Cerebellar nuclear complex (tissue), 1 donor: ENCODE measurements around the gene LRRC74A.

Source experiments
- DNase-seq, 2 experiments: peaks; one replicate each; lab custom pipeline; 2025; lab: John Stamatoyannopoulos, UW

LRRC74A gene

DNA sequence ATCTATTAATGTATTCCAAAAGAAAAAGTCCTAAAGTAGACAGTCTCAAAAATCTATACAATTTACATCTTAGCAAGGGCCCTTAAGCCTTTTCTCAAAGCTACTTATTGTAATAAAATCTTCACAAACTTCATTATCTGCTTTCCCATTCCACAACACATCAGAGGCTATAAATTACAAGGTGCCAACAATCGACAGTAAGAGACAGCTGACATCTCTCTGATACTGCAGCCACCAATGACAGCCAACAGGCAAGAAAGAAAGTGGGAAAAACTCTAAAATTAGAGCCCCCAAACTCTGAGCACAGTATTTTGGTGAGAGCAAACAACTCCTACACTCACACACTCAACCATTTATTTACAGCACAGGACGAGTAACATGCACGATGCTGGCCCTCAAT lies 15.7 kb upstream of the LRRC74A start:
- DNase-seq: no peak

DNA sequence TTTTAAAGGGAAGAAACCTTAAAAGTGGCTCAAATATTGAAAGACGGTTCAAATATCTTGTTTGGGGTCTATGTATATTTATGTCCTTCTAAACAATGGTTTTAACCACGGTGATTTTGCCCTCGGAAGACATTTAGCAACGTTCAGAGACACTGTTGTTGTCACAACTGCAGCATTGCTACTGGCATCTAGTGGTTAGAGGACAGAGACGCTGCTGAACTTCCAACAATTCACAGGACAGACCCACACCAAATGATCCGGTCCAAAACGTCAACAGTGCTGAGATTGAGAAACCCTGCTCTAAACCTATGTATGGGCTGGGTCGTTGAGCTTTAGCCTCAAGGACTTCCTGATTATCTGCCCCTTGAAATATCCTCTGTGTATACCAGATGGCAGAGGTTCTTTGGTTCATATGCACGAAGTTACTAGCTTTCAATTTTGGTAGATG lies 15.2 kb upstream of the LRRC74A start:
- DNase-seq: peak in 1 of 2 experiments; percentile 24

- no peak for DNase-seq
Observed at GRCh38 chr14:76811561-76811960, 14.6 kb upstream of the LRRC74A start.

- DNase-seq: no peak
Observed at GRCh38 chr14:76812093-76812421, 14.2 kb upstream of the LRRC74A start.

DNA sequence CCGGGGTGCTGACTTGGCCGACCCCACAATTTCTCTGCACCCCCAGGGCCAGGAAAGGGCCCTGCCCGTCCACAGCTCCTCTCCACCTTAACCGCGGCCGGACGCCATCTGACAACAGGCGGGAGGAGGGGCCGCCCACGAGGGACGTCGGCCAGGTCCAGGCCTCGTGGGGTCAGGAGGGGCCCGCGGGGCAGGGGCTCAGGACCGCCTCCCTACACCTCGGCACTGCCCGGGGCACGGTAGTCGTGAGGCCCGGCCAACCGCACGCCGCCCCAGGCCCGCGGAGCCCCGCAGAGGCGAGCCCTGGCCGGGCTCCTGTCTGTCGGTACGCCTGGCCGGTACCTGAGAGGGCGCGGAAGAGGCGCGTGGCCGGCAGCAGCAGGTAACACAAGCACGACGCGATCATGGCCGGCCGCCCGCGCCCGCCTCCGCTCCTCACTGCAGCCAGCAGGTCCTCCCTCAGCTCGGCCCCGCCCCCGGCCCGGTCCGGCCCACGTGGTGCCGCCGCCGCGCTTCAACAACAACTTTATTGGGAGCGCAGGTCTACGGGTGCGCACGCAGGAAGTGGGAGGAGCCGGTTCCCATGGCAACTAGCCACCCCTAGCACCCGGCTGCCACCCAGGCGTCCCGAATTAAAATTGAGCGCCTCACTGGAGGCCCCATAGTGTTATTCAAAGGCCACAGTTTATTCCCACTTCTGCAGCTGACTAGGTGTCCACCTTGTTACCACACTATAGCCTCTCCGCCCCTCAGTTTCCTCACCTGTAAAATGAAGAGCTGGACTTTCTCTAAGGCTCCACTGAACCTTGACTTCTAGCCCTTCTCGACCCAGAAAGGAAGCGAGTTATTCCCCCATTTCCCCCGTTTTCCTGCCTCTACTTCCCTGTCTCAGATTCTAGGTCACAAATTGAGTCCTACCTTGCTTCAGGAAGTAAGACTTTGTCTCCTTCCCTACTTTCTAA lies 13.5 kb upstream of the LRRC74A start, which contains the start of gene ANGEL1:
ANGEL1 (minus strand) TSS at position 461 of the 962 bp plus-strand sequence; CDS start at position 406, 55 bp downstream.
- peak; percentile 60 to 81 for DNase-seq

- DNase-seq: no peak
Observed at GRCh38 chr14:76814726-76815645, 11.2 kb upstream of the LRRC74A start.

DNA sequence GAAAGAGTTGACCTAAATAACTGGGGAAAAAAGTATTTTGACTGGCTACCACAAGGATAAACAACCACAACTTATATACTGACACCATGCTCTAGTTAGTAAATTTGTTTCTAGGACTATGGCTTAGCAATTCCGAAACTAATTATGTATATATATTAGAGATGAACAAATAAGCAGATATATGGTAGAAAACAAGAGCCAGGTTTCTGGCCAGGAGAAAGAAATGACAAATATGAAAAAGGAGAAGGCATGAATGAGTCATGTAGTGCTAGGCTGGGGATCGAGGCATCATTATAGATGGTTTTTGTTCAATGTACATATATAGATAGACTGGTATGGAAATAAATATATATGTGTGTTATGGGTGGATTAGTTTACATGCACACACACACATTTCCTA lies 5.5 kb upstream of the LRRC74A start:
- DNase-seq: no peak

DNA sequence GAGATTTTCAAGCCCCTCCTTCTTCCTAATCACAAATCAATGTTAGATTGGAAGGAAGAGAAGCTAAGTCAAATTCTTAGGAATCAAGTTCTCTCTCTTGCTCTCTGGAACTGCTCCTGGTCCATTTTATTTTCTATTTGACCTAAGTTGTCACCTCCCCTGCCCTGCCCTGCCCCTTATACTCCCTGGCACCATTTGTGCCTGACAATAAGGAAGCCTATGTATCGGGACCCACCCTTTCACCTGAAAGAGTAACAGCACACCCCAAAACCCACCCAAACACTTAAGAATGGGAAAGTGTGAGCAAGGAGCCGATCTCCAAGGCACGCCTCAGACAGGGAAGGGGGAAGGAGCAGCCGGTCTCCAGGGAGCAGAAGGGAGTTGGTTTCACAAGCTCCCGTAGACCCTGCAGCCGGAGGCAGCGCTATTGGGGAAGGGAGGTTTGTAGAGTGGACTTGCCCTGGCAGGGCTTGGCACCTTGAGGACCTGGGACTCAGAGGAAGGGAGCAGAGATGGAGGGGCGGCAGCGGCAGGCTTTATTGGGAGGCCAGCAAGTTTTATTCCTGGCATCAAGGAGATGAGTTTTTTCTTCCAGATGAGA lies 1.6 kb downstream of the LRRC74A start:
- DNase-seq: no peak

- DNase-seq: no peak
Observed at GRCh38 chr14:76828339-76829012, 2.3 kb downstream of the LRRC74A start.

GRCh38 chr14:76829013-76829365 lies 2.8 kb downstream of the LRRC74A start:
- no peak for DNase-seq

DNA sequence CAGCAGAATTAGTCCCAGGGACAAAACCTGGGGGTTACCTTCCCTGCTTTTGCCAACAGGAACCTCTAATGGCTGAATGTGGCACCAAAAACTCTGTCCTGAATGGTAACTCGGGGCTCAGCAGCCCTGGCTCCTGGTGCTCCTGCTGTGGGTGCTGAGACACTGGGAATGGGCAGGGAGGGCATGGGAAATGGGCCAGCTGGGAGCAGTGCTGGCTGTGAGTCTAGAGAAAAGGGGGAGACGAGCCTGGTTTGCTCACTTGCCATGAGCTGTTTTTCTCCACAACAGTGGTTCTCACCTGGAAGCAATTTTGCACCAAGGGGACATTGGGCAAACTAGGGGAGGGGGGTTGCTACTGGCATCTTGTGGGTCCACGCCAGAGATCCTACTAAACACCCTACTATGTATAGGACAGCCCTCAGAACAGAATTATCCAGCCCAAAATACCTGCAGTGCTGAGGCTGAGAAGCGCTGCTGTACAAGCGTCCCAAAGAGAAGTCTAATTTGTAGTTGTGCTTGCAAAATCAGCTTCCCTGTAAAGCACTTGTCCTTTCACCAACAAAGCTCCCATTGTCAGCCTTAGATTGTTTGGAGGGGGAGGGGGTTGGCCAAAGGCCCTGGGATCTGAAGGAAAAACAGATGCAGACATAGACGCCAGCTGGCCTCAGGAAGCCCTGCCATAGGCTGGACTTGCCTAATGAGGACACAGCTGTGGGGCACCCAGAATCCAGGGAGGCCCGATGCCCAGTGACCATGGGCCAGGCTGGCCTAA lies 3.6 kb downstream of the LRRC74A start:
- DNase-seq: no peak

DNA sequence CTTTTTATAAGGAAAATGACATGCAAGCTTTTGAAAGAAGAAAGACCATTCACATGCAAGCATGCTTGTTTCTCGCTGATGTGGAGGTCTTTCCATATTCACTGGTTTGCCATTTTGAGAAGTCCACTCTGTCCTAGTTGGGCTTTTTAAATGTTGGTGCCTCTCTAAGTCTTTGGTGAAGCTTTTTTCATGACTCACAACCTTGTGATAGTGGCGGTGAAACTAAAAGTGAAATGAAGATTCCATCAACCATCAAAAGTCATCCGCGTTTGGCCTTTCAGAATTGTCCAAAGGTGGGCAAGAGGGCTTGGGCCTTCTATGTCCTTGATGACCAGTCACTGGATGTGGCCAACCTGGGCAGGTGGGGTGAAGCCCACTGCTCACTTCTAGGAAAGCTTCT lies 4.3 kb downstream of the LRRC74A start:
- DNase-seq: no peak

DNA sequence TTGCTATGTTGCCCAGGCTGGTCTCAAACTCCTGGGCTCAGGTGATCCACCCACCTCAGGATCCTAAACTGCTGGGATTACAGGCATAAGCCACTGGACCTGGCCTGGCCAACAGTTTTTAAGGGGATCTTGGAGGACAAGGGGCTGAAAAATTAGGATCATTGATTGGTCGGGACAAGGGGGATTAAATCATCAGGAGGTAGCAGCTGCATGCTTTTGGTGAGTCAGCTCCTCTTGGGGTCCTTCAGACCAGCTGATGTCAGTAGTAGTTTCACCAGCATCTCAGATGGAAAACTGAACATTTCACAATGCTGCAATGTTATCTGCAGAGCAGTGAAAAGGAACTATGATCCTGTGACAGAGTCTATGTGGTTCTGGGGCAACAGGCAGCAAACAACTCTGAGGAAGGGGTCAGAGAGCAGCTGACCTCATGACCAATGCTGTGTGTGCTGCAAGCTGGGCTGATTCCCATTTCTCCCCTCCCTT lies 6.3 kb downstream of the LRRC74A start:
- DNase-seq: no peak

DNA sequence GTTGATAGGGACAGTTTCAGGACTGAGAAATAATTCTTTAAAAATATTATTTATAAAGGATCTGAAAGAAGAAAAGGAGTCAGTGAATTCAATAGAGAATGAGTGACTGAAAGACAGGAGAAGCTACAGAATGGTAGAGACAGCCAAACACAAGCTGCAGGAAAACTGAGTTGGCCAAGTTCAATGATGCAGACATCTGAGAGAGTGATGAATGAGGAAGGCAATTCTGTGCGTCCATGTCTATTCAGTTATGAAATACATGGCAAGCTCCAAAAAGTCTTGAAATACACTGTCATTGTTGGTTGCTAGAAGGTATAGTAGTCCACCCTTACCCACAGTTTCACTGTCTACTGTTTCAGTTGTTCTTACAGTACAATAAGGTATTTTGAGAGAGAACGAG lies 6.8 kb downstream of the LRRC74A start:
- DNase-seq: no peak

- no peak for DNase-seq
Observed at GRCh38 chr14:76834241-76834661, 8.0 kb downstream of the LRRC74A start.

GRCh38 chr14:76836029-76836630 lies 9.9 kb downstream of the LRRC74A start:
- DNase-seq: no peak

DNA sequence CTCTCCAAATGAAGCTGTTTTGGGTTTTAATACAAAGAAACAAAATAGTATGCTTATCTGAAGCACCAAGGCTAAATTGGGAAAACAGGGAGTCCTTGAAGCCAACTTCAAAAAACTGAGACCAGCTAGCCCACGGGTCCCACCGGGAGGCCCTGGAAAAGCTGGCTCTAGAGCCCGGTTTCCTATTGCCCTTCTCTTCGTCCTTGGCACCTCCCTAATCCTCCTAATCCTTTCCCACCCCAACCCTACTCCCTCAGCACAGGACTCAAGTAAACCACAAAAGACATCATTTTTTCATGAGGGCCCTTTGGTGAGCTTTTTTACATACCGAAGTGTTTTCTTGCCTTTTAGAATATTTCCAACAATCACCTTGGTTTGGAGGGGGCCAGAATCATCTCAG lies 11.3 kb downstream of the LRRC74A start:
- DNase-seq: no peak

DNA sequence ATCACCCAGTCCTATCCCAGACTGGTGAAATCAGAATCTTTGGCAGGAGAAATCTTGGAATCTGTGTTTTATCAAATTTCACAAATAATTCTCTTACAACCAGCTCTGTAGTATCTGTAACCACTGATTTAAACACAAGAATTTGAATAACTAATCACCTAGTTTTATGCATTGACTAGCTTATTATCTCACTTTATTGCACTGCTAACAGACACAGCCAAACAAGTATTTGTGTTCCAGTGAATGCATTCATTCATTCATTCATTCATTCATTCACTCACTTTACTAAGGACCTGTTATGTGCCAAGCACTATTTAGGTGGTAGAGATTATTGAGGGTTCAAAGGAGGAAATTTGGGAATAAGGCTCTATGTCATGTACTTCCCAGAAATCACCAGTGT lies 16.2 kb downstream of the LRRC74A start:
- DNase-seq: no peak

DNA sequence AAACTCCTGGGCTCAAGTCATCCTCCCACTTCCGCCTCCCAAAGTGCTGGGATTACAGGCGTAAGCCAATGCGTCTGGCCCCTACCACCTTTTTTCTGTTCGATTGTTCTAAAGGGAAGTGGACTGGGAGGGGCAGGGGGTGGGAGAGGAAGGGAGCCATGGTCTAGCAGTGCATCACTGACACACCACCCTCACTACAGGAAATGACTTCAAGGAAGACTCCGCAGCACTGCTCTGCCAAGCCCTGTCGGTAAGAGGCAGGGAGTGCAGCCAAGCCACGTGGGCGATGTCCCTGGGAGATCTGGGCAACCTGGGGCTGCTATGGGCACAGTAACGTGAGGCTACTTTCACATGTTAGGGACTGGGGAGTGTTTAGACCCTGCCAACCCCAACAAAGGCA lies 18.0 kb downstream of the LRRC74A start:
- DNase-seq: no peak

DNA sequence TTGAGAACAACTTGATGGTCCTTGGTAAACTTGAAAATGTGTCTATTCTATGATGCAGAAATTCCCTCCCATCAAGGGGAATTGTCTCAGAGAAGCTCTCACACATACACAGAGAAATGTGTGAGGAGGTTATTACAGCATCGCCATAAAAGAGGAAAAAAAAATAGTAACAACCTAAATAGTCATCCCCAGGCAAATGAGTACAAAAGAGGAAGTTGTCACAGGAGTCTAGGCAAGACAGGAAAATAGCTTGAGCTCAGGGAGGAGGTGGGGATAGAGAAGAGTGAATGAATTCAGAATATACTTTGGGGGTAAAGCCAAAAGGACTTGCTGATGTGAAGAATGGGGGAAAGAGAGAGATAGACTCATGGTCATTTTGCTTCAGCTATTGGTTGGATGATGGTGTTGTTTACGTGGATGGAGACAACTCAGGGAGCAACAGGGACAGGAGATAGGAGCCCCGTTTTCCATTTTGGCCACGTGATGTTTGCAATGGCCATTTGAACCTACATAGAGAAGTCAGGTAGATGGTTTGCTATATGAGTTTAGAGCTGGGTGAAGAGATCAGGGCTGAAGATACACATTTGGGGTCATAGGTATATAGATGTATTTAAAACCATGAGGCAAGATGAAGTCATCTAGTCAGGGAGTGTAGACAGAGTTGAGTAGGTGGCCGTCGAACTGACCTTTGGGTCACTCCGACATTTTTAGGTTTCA lies 20.3 kb downstream of the LRRC74A start:
- no peak for DNase-seq
